GM12878 (cell line): ENCODE measurements around the gene NHERF2.

ENCODE experiments used
- BACH1 ChIP-seq: fragments of 450-650 bp; IDR thresholded peaks from 2 replicates; pipeline ENCODE4 v1.6.1; 2017; ENCODE audit warnings: mild to moderate bottlenecking, borderline replicate concordance
- CEBPB ChIP-seq, 2 experiments: fragments of 150-350 bp in 1 of 2; IDR thresholded peaks; 2 replicates each; pipeline ENCODE4 v1.6.1; 2012 to 2014; ENCODE audit warnings: low read depth in 2 of 2, low read length in 2 of 2, borderline replicate concordance in 1 of 2, inconsistent platforms in 1 of 2
- CTCF ChIP-seq, 3 experiments: IDR thresholded peaks in 2 of 3; conservative IDR thresholded peaks in 1 of 3; 2 replicates each; pipeline ENCODE4 v1.5.1; 2011; ENCODE audit warnings: low read depth in 3 of 3, low read length in 3 of 3, mild to moderate bottlenecking in 3 of 3, control low read depth in 2 of 3, moderate library complexity in 2 of 3, inconsistent platforms in 1 of 3, mixed read lengths in 1 of 3; ENCODE audit not compliant: control insufficient read depth in 2 of 3, insufficient read depth in 1 of 3; ENCODE audit errors: extremely low read depth in 1 of 3
- EP300 ChIP-seq, 2 experiments: fragments of 150-350 bp in 1 of 2; IDR thresholded peaks; 2 replicates each; pipeline ENCODE4 v1.6.1; 2011 to 2012; ENCODE audit warnings: low read depth in 2 of 2, low read length in 2 of 2, borderline replicate concordance in 1 of 2, improper control_type of control experiment in 1 of 2, inconsistent platforms in 1 of 2; ENCODE audit not compliant: control insufficient read depth in 1 of 2
- EZH2 ChIP-seq: IDR thresholded peaks from 2 replicates; pipeline ENCODE4 v1.6.1; 2012; ENCODE audit warnings: low read depth, mild to moderate bottlenecking, control low read depth, inconsistent platforms, low read length, borderline replicate concordance; ENCODE audit not compliant: control insufficient read depth
- NR2C2 ChIP-seq: IDR thresholded peaks from 2 replicates; pipeline ENCODE4 v1.6.1; 2011; ENCODE audit warnings: borderline replicate concordance, low read depth; ENCODE audit not compliant: control insufficient read depth, insufficient read length
- NR2F1 ChIP-seq: fragments of 450-650 bp; conservative IDR thresholded peaks from 2 replicates; pipeline ENCODE4 v1.6.1; 2017; ENCODE audit warnings: mild to moderate bottlenecking
- RAD21 ChIP-seq: IDR thresholded peaks from 2 replicates; pipeline ENCODE4 v1.6.1; 2011; ENCODE audit warnings: mild to moderate bottlenecking, low read depth, low read length, moderate library complexity; ENCODE audit not compliant: insufficient read depth
- REST ChIP-seq: IDR thresholded peaks from 2 replicates; pipeline ENCODE4 v1.6.1; 2012; ENCODE audit warnings: mild to moderate bottlenecking, low read depth, low read length
- SUZ12 ChIP-seq: fragments of 200-600 bp; sonication (generic); IDR thresholded peaks from one replicate; pipeline ENCODE4 v1.6.1; 2018; ENCODE audit warnings: antibody characterized with exemption, mild to moderate bottlenecking; ENCODE audit not compliant: unreplicated experiment
- USF2 ChIP-seq: IDR thresholded peaks from 2 replicates; pipeline ENCODE4 v1.6.1; 2011; ENCODE audit warnings: low read depth, low read length, improper control_type of control experiment, borderline replicate concordance
- YY1 ChIP-seq: IDR thresholded peaks from 2 replicates; pipeline ENCODE4 v1.6.1; 2011; ENCODE audit warnings: low read depth, mild to moderate bottlenecking, low read length
- ZBTB33 ChIP-seq: fragments of 450-650 bp; IDR thresholded peaks from 2 replicates; pipeline ENCODE4 v1.6.1; 2017; ENCODE audit warnings: mild to moderate bottlenecking
- ZNF24 ChIP-seq: fragments of 450-650 bp; IDR thresholded peaks from 2 replicates; pipeline ENCODE4 v1.6.1; 2017; ENCODE audit warnings: antibody characterized with exemption, mild to moderate bottlenecking

GRCh38 chr16:2015947-2016208 is 10.8 kb upstream of the NHERF2 start:
- TF ChIP-seq EP300 (IDR thresholded peaks at IDR 0.05; ENCODE audit: borderline replicate concordance in 1 of 2, control insufficient read depth in 1 of 2, low read depth in 2 of 2, low read length in 2 of 2) (no peak), NR2F1 (no peak), SUZ12 (no peak), RAD21 (no peak), YY1 (no peak), CTCF (IDR thresholded peaks at IDR 0.05 in 2 of 3, conservative IDR thresholded peaks at IDR 0.05 in 1 of 3; ENCODE audit: control insufficient read depth in 2 of 3, extremely low read depth in 1 of 3, insufficient read depth in 1 of 3, low read depth in 3 of 3, low read length in 3 of 3) (no peak), USF2 (no peak), REST (no peak), NR2C2 (no peak), EZH2 (no peak), CEBPB (IDR thresholded peaks at IDR 0.05; ENCODE audit: borderline replicate concordance in 1 of 2, low read depth in 2 of 2, low read length in 2 of 2) (no peak), ZNF24 (no peak), ZBTB33 (no peak), BACH1 (no peak)
